Epithelial cell of esophagus (primary cell): ENCODE measurements around the gene WDR82.
"Not testable (repeated sequence)": the region's sequence is repeated elsewhere in the genome, so short reads cannot be mapped to it uniquely, and the experiment has no call there.

Experiments used
- DNase-seq: peaks from one replicate; pipeline ENCODE4 v3.0.0; 2010; ENCODE audit warnings: low read depth
- H3K4me3 ChIP-seq: 2 replicates; pipeline ENCODE4 v1.5.1; 2011; ENCODE audit warnings: mild to moderate bottlenecking, low read length, control low read depth
- CTCF ChIP-seq: IDR thresholded peaks from 2 replicates; pipeline ENCODE4 v1.5.1; 2011; ENCODE audit warnings: low read depth, mild to moderate bottlenecking, low read length, control low read depth, inconsistent platforms; ENCODE audit not compliant: insufficient read depth; ENCODE audit errors: missing control alignments

Gene WDR82

GRCh38 chr3:52286777-52287110, 8.3 kb upstream of the WDR82 start:
- no peak for DNase-seq

GRCh38 chr3:52284051-52284450, 5.6 kb upstream of the WDR82 start:
- DNase-seq, H3K4me3 ChIP-seq: not testable (repeated sequence)

More at GRCh38 chr3:52286777-52287110, 8.3 kb upstream of the WDR82 start:
- peak overlapping the region; percentile 91 for H3K4me3 ChIP-seq
- no peak for TF ChIP-seq CTCF

GRCh38 chr3:52283306-52283705, 4.9 kb upstream of the WDR82 start:
- H3K4me3 ChIP-seq = no peak overlapping the region
- no peak for TF ChIP-seq CTCF
- no peak for DNase-seq

- no peak for DNase-seq
- H3K4me3 ChIP-seq = no peak overlapping the region
Measured at GRCh38 chr3:52281981-52282801, 3.7 kb upstream of the WDR82 start.

GRCh38 chr3:52280050-52280461, 1.6 kb upstream of the WDR82 start:
- DNase-seq = no peak
- no peak for TF ChIP-seq CTCF
- no peak overlapping the region for H3K4me3 ChIP-seq

More at GRCh38 chr3:52281981-52282801, 3.7 kb upstream of the WDR82 start:
- TF ChIP-seq CTCF = no peak

- no peak overlapping the region for H3K4me3 ChIP-seq
- no peak for TF ChIP-seq CTCF
- DNase-seq = no peak
Measured at GRCh38 chr3:52279596-52279995, 1.1 kb upstream of the WDR82 start.

GRCh38 chr3:52277972-52278509, 408 bp downstream of the WDR82 start:
- peak overlapping the region; percentile 96 for H3K4me3 ChIP-seq
- TF ChIP-seq CTCF = peak; percentile 44
- peak; percentile 64 for DNase-seq
